CD1c-positive myeloid dendritic cell (primary cell): Measurements from ENCODE around the gene RBBP8NL.

Experiments used
- DNase-seq: peaks from one replicate; pipeline ENCODE4 v3.0.0-alpha.2; 2016; ENCODE audit errors: extremely low spot score

The RBBP8NL gene

DNA sequence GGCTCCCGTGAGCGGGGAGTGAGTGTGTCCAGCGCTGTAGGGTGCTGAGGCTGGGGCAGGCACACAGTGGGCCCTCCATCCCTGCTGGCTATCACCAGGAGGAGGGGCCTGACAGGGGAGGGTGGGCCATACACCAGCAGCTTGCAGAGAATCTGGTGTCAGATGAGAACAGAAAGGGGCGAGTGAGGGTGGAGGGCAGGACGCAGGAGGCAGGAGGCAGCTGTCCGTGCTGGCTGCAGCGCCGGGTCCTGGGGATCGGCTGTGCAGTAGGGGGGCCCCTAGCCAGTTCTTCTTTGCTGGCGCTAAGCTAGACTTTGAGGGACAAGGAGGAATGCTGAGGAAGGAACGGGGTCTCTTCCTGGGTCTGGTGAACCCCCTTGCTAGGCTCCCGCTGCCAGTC lies 18.7 kb downstream of the RBBP8NL start:
- DNase-seq, result no peak

DNA sequence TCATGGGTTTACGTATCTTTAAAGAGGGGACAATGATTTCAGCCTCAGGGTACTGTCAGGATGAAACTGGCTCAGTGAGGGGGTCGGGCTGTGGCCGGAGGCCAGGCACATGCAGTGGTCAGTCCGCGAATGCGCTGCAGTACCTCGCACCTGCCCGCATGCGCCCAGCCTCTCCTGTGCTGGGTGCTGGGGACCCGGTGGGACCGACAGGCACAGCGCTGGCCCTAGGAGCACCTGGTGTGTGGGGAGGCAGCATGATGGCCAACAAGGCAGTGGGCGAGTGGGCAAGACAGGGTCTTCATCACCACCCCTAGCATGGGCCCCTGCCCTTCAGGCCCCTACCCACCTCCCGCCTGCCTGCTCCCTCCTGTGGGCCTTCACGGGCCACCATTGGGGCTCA lies 19.3 kb downstream of the RBBP8NL start:
- no peak for DNase-seq

DNA sequence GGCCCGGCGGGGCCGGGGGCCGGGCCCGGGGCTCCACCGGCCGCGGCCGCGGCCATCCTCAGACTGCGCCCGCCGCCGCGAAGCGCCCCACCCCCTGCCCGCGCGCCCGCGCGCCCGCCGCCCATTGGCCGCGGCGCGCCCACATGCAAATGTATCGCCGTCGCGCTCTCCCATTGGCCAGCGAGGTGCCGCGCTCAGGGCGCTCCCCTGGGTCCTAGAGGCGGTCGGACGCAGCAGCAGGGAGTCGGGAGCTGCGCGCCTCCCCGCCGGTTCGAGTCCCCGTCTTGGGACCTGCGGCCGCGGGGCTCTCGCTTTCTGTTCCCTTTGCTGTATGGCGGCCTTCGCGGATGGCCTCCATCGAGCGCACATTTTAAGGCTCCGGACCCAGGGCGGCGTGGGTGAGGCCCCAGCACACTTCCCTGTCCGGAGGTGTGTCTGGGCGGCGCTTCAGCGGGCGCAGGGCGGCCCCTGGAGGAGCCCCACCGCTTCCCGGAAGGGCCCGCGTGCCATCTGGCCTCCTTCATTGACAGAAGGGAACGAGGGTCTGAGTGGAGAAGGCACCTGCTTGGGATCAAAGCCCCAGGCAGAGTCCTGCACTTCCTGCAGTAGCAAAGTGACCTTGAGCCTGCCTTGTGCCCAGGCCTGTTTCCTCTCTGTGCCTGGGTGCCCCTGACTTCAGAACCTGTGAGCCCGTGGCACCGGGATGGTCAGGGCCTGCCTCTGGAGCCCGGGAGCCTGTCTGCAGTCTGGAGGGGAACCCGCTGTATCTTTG lies 19.9 kb downstream of the RBBP8NL start, which contains the start of gene CABLES2:
Gene CABLES2, minus strand, starts transcription at position 65 of the 772 bp plus-strand sequence. Its CDS starts 9 bp downstream, at position 56.
- DNase-seq, result peak; percentile 97

DNA sequence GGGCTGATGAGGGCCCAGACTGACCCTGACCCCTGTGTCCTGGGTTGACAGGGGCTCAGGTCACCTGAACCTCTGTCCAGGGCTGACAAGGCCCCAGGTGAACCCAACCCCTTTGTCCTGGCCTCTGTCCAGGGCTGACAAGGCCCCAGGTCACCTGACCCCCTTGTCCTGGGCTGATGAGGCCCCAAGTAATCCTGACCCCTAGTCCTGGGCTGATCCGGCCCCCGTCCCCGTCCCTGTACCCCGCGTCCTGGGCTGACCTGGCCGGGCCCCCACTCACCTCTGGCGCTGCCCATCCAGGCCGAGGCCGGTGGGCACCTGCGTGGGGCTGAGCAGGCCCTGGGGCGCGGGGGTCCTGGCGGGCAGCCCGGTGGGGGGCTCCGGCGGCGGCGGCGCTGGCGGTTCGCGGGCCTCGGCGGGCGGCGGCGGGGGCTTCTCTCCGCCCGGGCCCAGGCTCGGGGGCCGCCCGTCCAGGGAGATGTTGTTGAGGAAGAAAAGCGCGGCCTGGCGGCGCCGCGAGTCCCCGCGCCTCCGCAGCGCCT lies 20.6 kb downstream of the RBBP8NL start:
- DNase-seq, result no peak

DNA sequence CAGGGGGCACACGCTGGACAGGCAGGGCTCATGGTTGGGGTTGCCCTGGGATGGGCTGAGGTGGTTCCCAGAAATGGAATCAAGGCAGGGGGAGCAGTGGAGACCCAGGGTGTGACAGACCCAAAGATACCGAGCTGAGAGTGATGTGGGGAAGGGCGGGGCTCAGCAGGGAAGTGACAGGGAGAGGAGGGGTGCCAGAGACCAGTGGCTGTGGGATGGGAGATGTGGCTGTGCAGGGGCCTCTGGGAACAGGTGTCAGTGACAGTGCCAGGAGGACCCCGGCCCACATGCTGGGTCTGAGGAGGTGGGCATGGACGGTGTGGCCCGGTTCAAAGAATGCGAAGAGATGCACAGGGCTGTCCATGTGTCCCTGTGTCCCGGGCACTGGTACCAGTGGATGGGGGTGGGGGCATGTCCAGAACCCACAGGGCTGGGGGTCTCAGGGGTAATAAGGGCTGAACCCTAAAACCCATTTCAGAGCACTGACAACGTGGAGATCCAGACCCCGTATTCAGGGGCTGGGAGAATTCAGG lies 21.3 kb downstream of the RBBP8NL start:
- no peak for DNase-seq

DNA sequence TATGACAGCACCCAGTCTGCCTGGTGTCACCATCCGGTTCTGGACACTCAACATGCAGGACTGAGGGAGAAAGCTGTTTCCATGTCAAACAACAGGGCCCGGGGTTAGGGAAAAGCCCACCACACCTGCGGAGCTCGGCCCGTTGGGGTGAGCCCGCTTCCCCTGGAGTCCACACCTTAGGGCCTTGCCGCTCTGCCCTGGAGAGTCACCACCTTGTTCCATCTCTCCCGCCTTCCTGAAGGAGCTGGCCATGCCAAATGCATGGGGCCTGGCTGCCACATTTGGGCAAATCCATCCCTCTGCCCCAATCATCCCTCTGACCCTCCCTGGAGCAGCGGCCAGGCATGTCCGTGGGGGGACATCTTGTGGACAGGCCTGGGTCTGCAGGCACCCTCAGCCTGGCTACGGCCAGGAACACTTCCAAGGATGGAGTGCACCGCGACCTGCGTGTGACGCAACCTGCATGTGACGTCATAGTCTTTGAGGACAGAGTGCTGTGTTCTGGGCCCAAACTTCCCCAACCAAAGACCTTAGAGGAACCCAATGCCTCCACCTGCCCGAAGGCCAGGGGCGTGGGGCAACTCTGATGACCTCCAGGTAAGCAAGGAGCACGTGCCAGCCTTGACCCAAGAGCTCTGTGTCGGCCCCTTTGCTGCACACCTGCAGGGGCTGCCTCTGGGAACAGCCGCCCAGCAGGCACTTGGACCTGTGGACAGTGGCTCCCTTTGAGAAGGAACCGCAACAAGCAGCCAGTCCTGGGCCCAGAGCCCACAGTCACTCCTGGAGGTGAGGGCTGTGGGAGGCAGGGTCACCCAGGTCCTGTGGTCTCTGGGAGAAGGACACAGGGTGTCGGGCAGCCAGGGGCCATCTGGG lies 22.0 kb downstream of the RBBP8NL start:
- peak; percentile 37 for DNase-seq

DNA sequence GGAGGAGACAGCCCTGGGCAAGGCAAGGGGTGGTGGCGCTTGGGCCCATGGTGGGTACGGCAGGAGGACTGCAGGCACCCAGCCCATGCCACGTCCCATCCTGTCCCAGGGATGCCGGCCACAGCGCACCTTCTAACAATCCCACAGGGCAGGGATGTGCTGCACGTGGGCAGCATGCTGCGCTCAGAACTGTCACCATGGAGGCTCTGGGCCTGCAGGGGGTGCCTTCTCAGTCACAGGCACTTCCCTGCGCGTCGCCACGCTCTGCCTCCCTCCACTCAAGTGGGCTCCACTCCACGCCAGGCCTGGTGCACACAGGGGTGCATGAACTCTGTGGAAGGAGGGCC lies 22.6 kb downstream of the RBBP8NL start:
- no peak for DNase-seq

DNA sequence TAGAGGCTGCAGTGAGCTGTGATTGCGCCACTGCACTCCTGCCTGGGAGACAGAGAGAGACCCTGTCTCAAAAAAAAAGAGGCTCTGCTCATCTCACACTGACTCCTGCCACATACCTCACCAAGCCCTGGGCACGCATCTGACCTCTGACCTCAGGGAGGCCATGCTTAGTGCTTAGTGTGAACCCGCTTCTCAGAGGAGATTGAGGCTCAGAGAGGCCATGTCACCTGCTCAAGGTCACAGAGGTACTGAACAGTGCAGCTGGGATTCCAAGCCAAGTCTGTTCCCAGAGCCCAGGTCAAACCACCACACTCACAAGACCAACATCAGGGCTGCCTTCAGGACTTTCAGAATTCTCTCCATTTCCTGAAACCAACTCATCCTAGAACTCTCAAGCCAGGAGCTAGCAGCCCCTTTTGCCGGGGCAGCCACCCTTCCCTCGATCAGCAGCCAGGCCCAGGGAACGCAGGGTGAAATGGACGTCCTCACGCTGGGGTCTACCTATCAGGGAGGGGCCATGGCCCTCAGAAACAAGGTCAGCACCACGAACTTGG lies 23.1 kb downstream of the RBBP8NL start:
- DNase-seq, result no peak

DNA sequence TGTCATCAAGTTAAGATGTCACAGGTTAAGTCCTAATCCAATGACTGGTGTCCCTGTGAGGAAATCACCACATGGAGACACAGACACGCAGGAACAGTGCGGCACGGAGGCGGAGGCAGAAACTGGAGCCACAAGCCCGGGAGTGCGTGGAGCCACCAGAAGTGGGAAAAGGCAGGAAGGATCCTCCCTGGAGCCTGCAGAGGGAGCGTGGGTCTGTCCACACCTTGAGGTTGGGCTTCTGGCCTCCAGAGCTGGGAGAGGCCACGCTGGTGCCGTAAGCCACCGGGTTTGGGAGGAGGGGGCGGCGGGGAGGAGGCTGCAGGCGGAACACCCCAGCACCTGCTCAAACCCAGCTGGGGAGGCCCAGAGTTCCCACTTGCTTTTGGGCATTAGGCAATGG lies 24.0 kb downstream of the RBBP8NL start:
- DNase-seq, result no peak

DNA sequence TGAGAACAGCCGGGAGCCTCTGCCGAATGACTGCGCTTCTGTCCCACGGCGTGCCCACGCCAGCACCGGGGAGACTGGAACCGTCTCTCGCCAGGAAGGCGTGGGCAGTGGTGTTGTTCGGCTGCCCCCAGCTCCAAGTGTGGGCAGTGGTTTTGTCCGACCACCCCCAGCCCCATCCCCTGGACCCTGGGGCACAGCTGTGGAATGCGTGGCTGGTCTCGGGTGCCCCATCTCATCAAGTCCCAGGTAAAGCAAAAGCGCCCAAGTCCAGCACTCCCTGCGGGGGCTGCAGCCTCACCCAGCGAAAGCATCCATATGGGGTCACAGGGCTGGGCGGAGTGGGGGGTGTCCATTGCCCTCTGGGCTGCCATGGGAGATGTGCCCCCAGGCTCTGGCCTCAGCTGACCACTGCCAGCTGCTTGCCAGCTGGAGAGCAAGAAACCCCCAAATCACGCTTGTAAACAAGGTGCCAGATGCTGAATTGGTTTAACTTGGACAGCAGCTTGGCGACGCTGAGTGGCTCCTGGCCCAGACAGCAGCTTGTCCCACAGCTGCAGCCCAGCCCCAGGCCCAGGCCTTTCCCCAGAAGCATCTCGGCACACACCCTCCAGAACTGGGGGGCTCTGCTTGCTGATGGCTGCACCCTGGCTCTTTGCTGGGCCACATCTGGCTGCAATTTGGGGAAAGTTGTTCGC lies 24.7 kb downstream of the RBBP8NL start:
- no peak for DNase-seq

DNA sequence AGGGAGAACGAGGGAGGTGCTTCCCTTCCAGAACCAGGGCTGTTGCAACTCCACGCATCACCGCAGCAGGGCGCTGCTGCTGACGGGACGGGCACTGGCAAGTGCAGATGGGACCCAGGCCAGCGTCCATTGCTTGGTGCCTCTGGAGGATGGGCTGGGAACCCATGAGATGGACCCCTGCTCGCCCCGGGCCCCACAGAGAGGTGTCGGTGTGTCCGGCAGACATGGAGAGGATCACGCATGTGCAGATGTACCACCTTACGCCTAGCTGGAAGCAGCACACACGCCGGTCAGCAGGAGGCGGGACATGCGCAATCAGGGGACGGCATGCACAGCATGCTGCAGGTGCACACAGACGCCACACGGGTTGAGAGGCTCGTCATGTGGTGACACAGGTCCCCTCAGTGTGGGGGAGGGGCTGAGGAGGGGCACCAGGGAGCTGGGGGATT lies 26.0 kb downstream of the RBBP8NL start:
- DNase-seq, result no peak

DNA sequence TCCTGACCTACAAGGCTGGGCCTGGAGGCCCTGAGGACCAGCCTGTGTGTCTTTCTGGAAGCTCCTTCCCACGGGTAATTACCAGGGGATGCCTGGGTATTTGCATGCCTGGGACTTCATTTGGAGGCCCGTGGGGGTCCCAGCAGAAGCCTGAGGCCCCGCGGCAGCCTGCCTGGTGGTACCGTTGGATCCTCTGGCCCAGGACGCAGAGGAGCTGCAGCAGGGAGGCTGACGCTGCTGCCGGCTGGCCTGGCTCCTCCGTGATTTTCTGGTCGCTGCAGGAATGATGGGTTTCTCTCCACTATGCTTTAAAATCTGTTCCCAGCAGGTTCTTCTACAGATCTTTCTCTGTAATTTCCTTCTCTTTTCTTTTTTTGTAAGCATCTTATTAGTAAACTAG lies 26.8 kb downstream of the RBBP8NL start:
- no peak for DNase-seq

DNA sequence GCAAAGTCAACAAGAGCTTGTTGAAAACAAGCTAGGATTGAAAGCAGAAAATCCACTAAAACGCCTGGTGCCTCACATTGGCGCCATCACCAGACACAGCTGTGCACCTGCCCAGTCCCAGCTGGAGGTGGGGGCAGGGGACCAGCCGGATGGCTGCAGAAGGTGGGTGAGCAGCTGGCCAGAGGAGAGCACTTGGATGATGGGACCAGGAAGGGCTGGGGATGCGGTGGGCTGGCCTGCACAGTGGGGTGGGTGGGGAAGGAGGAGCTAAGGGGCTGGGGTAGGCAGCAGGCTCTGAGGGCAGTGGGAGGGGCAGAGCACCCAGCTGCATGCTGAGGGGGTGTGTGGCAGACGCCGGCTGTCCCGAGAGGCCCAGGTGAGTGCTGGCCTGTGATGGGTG lies 27.3 kb downstream of the RBBP8NL start:
- no peak for DNase-seq

DNA sequence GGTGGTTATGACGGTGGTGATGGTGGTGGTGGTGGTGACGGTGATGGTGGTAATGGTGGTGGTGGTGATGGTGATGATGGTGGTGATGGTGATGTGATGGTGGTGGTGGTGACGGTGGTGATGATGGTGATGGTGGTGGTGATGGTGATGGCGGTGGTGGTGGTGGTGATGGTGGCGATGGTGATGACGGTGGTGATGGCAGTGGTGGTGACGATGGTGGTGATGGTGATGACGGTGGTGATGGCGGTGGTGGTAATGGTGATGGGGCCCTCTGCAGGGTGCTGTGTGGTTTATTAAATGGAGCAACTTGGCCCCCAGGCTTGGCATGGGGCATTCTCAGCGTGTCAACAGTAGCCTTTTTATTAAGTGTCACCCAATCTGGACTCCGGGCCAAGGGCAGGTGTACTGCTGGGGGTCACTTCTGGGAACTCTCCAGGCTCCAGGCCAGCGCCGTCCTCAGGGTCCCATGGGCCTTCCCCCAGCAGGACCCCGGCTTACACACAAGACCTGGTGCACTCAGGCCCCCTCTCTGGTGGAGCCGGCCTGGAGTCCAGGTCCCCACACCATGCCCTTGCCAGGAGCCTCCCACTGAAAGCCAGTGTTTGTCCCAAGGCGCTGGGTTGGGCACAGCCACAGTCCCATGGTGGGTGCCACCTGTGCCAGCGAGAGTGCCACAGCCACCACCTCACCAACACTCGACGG lies 29.1 kb downstream of the RBBP8NL start:
- no peak for DNase-seq

DNA sequence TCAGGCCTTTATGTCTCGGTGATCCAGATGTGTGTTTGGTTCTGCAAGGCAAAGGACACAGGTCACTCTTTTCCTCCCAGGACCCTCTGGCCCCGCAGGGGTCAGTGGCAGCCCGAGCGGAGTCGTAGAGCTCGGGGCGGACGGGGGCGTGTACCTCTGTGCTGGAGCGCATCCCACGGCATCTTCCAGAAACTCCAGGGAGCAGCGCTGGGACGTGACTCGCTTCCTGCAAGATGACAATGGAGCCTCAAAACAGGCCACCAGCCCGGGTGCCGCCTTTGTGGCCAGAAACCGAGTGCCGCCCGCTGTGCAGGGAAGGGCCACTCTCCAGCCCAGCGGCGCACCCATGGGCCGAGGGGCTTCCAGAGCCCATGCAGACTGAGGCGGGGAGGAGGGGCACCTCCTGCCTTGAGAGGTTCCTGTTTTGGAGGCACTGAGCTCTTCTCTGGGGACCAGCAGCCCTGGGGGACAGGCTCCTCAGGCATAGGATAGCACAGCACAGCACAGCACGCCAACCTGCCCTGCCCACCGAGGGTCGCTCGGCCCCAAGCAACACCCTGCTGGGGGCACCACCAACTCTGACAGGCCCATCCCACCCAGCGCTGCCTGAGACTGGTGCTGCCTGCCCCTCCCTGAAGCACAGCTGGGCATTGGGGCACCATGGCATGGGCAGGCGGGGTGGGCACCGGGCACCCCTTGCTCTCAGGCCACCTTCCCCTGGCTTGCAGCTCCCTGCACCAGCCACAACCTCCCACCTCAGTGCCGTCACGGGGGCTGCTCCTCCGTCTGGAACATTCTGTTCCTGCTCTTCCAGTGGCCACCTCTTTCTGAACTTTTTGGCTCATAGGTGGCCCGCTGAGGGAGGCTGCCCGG lies 30.7 kb downstream of the RBBP8NL start:
- DNase-seq, result no peak

DNA sequence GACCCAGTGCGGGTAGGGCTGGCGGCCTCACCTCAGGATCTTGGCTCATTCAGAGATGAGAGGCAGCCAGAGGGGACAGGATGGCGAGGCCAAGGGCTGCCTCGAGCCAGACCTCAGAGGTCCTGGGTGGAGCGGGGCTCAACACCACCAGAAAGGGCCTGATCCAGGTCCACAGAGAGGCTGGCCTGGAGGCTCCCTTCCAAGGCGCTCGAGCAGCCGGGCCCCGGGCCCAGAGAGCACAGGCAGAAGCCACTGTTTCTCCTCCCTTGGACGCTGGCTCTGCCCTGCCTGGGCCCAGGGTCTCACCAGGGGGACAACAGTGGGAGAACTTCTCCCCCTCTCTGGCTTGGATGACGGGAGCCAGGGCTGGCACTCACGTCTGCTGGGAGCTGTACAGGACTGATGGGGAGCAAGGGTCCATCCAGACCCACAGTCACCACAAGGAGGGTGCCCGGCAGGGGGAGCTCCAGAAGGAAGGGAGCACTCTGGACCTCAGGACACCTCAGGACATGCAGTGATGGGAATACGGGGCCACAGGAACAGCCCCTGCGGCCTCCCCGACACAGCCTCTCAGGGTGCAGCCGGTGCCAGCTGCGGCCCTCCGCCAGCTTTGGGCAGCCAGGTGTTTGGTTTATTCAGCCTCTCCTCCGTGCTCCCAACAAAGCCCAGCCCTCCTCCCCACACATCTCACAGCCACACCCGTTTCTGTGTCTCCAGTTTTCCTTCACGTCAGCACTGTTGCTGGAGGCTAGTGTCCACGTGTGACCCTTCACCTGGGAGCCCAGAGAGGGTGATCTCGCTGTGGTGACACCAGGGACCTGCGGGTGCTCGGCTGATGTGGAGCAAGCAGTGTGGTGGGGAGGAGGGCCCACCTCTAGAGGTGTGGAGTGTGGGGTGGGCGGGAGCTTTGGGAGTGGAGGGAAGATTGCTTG lies 31.8 kb downstream of the RBBP8NL start:
- DNase-seq, result no peak

DNA sequence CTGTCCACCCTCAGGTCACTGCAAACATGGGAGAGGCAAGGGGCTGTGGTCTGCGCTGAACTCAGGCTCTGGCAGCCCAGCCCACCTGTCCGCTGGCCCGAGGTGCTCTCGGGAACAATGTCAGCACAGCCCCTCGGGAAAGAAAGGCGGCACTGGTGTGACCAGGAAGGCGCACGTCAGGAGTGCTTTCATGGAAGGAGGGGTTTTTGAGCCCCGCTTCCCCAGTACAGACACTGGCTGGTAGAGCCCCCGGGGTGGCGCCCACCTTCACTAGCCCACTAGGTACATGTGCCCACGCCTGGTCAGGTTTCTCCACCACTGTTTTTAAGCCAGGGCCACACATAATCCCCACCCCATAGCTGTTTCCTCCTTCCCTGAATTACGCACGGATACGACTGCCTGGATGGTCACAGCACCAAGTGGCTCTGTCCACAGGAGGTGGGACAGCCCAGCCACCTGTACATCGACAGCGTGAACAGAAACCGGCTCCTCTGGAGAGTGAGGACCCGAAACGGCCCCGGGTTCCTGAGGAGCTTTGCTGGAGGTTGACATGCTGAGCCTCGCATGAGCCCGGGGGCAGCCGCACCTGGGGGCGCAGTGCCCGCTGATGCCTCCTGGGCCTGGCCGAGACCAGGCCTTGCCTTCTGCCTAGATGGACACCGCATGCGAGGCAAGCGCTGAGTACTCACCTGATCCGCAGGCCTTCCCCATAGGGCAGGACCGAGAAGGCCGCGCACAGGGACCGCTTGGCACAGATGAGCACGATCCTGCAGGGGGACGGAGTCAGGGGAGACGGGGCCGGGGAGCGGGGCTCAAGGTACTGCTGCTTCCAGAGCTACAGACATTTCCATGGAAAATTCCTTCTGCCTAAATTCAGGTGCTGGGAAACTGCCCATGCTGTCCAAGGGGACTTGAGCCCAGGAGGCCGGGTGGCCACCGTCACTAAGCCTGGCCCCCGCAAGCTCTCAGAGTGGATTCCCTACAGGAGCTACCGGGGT lies 32.8 kb downstream of the RBBP8NL start:
- DNase-seq, result no peak

DNA sequence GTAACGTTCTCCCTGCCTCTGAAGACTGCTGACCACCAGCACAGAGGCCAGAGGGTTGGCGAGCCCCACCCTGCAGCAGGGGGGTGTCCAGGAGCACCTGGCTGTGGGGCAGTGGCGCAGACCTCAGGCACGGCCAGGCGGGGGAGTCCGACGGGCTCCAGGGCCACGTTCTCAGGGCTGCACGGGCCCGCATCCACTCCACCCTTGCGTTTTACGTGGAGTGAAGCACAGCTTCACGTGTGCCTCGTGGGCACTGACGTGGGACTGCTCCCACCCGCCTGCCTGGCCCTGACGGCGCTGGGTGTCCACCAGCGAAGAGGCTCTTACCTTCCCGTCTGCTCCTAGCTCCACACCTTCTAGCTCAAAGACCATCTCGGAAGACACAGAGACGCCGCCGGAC lies 33.5 kb downstream of the RBBP8NL start:
- no peak for DNase-seq
